Measurements from ENCODE around the gene DUSP1.

- no peak for TF ChIP-seq POLR2A (IDR thresholded peaks at IDR 0.05)
- no peak for TF ChIP-seq CTCF (IDR thresholded peaks at IDR 0.05)
Measured at GRCh38 chr5:172816925-172817562, 46.0 kb upstream of the DUSP1 start.

Measured in esophagus squamous epithelium (tissue), 4 donors.